OCI-LY7 (cell line): ENCODE data around the gene ABCA12.

Experiments
- EZH2phosphoT487 ChIP-seq: fragments of 200-600 bp; sonication (generic); IDR thresholded peaks from 2 replicates; pipeline ENCODE4 v1.6.1; 2018; ENCODE audit warnings: low read depth, borderline replicate concordance, mild to moderate bottlenecking, mixed run types, antibody characterized with exemption, low read length, moderate library complexity, mixed read lengths
- TF ChIP-seq, protein P1 (sequence below): fragments of 200-600 bp; sonication (generic); conservative IDR thresholded peaks from 2 replicates; pipeline ENCODE4 v1.5.1; 2014; ENCODE audit warnings: mild to moderate bottlenecking, antibody characterized with exemption, low read length, moderate library complexity, mixed read lengths

DNA sequence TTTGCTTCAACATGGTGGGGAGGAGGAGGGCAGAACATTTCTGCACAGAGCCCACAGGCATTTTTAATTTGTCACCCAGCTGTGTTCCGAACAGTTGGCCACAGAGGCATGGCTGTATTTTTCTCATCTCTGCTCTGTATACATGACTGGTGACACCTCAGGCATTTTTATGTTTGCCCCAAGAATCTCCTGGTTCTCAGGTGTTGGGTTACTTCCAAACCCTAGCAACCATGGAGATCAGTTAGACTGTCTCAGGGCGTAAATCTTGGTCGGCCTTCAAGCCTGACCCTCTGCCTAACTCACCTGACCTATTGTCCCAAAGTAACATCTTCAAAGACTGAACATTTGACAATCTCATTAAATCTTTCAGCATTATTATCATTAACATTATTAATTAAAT is 100.0 kb downstream of the ABCA12 start:
- no peak for TF ChIP-seq EZH2phosphoT487
- TF ChIP-seq, protein P1, sequence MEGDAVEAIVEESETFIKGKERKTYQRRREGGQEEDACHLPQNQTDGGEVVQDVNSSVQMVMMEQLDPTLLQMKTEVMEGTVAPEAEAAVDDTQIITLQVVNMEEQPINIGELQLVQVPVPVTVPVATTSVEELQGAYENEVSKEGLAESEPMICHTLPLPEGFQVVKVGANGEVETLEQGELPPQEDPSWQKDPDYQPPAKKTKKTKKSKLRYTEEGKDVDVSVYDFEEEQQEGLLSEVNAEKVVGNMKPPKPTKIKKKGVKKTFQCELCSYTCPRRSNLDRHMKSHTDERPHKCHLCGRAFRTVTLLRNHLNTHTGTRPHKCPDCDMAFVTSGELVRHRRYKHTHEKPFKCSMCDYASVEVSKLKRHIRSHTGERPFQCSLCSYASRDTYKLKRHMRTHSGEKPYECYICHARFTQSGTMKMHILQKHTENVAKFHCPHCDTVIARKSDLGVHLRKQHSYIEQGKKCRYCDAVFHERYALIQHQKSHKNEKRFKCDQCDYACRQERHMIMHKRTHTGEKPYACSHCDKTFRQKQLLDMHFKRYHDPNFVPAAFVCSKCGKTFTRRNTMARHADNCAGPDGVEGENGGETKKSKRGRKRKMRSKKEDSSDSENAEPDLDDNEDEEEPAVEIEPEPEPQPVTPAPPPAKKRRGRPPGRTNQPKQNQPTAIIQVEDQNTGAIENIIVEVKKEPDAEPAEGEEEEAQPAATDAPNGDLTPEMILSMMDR = no peak
